Ovary (tissue), 3 donors: ENCODE results near the gene CKLF.
A peak's percentile ranks its signal among the peaks of the same experiment; 100 is the strongest.

Experiments
- EP300 ChIP-seq: sonication (generic); formaldehyde crosslinking; IDR thresholded peaks from one replicate; pipeline ENCODE4 v1.6.1; 2017; ENCODE audit warnings: antibody characterized with exemption
- POLR2A ChIP-seq: fragments of 450-650 bp; IDR thresholded peaks from one replicate; pipeline ENCODE4 v1.6.1; 2017; ENCODE audit warnings: antibody characterized with exemption, mild to moderate bottlenecking, moderate library complexity
- TF ChIP-seq, protein P1 (sequence below), 3 donors: fragments of 450-650 bp in 2 of 3; fragments of 200-600 bp in 1 of 3; IDR thresholded peaks; one replicate each; pipeline versions ENCODE4 v1.5.1 to v1.8.0; 2016 to 2022; ENCODE audit warnings: antibody characterized with exemption in 3 of 3, mild to moderate bottlenecking in 1 of 3
- donor health status: DM: no; HTN: no; CAD: no.

- TF ChIP-seq, protein P1, sequence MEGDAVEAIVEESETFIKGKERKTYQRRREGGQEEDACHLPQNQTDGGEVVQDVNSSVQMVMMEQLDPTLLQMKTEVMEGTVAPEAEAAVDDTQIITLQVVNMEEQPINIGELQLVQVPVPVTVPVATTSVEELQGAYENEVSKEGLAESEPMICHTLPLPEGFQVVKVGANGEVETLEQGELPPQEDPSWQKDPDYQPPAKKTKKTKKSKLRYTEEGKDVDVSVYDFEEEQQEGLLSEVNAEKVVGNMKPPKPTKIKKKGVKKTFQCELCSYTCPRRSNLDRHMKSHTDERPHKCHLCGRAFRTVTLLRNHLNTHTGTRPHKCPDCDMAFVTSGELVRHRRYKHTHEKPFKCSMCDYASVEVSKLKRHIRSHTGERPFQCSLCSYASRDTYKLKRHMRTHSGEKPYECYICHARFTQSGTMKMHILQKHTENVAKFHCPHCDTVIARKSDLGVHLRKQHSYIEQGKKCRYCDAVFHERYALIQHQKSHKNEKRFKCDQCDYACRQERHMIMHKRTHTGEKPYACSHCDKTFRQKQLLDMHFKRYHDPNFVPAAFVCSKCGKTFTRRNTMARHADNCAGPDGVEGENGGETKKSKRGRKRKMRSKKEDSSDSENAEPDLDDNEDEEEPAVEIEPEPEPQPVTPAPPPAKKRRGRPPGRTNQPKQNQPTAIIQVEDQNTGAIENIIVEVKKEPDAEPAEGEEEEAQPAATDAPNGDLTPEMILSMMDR (IDR thresholded peaks at IDR 0.05), result peak in 1 of 3 donors; percentile 11
- no peak for TF ChIP-seq EP300
- no peak for TF ChIP-seq POLR2A
Measured at GRCh38 chr16:66588981-66589713, 36.8 kb downstream of the CKLF start.
